DMS 273 (cell line): ENCODE data around the gene LIF.

ENCODE experiments used
- DNase-seq: peaks from one replicate; lab custom pipeline; 2025; ENCODE audit not compliant: unreplicated experiment; lab: John Stamatoyannopoulos, UW

Gene LIF

GRCh38 chr22:30265131-30265720, 18.7 kb upstream of the LIF start:
- no peak for DNase-seq

- DNase-seq: no peak
These were observed 17.3 kb upstream of the LIF start for GRCh38 chr22:30263883-30264282.

GRCh38 chr22:30262917-30263741, 16.6 kb upstream of the LIF start:
- peak; percentile 84 for DNase-seq

- no peak for DNase-seq
These were observed 15.6 kb upstream of the LIF start for GRCh38 chr22:30262112-30262511.

- no peak for DNase-seq
These were observed 14.6 kb upstream of the LIF start for GRCh38 chr22:30261134-30261533.

- DNase-seq: no peak
These were observed 14.1 kb upstream of the LIF start for GRCh38 chr22:30260682-30261081.

- DNase-seq: no peak
These were observed 13.7 kb upstream of the LIF start for GRCh38 chr22:30260276-30260675.

- DNase-seq: no peak
These were observed 7.8 kb upstream of the LIF start for GRCh38 chr22:30254314-30254713.

GRCh38 chr22:30253205-30253852, 6.8 kb upstream of the LIF start:
- DNase-seq: peak; percentile 76

- no peak for DNase-seq
These were observed 6.0 kb upstream of the LIF start for GRCh38 chr22:30252411-30253204.

GRCh38 chr22:30251711-30252110, 5.2 kb upstream of the LIF start:
- DNase-seq: no peak

- DNase-seq: no peak
These were observed 4.2 kb upstream of the LIF start for GRCh38 chr22:30250661-30251267.

- DNase-seq: peak; percentile 18
These were observed 3.5 kb upstream of the LIF start for GRCh38 chr22:30250039-30250565.

GRCh38 chr22:30249049-30250038, 2.8 kb upstream of the LIF start:
- no peak for DNase-seq

GRCh38 chr22:30248484-30248883, 1.9 kb upstream of the LIF start:
- no peak for DNase-seq

- no peak for DNase-seq
These were observed 1.4 kb upstream of the LIF start for GRCh38 chr22:30247974-30248373.

- no peak for DNase-seq
These were observed 1.0 kb upstream of the LIF start for GRCh38 chr22:30247561-30247960.

- no peak for DNase-seq
These were observed 336 bp upstream of the LIF start for GRCh38 chr22:30246814-30247376.
